CD4-positive, alpha-beta T cell treated with Interferon alpha-2 for 1 hour (primary cell): ENCODE data around the gene GGA1.

Experiments used
- DNase-seq, 2 donors: peaks; one replicate each; pipeline ENCODE4 v3.0.0-alpha.2; 2020 to 2022

GGA1 gene

GRCh38 chr22:37676736-37677492 is 68.3 kb downstream of the GGA1 start:
- DNase-seq = peak; percentile 93 to 94

- DNase-seq = no peak
Observed at GRCh38 chr22:37677493-37677974, 68.9 kb downstream of the GGA1 start.

GRCh38 chr22:37678372-37678771 is 69.7 kb downstream of the GGA1 start:
- DNase-seq = no peak

- no peak for DNase-seq
Observed at GRCh38 chr22:37679670-37680069, 71.0 kb downstream of the GGA1 start.

GRCh38 chr22:37680191-37680851 is 71.7 kb downstream of the GGA1 start:
- no peak for DNase-seq

GRCh38 chr22:37681001-37681424 is 72.4 kb downstream of the GGA1 start:
- no peak for DNase-seq

- DNase-seq = peak; percentile 73 to 83
Observed at GRCh38 chr22:37681556-37682049, 73.0 kb downstream of the GGA1 start.
